Chondrocyte (in vitro differentiated cells): ENCODE data around the gene DDIT3. TPM values are rescaled to one million over a fixed set of nuclear protein-coding genes. Genes with fewer than 3 reads are reported as not detected.

Experiments used
- DNase-seq: peaks from one replicate; pipeline ENCODE4 v3.0.0; 2021; ENCODE audit warnings: mixed read lengths, low spot score
- H3K27ac Mint-ChIP-seq: one replicate; pipeline ENCODE4 v1.8.0; 2021; ENCODE audit warnings: mild to moderate bottlenecking, moderate library complexity, mixed read lengths; ENCODE audit not compliant: unreplicated experiment
- H3K27me3 Mint-ChIP-seq: 2 replicates; pipeline ENCODE4 v1.8.0; 2021; ENCODE audit warnings: low read depth, mixed read lengths
- H3K36me3 Mint-ChIP-seq: 2 replicates; pipeline ENCODE4 v1.8.0; 2021; ENCODE audit warnings: low read depth, mixed read lengths
- H3K4me1 Mint-ChIP-seq: 2 replicates; pipeline ENCODE4 v1.8.0; 2021; ENCODE audit warnings: low read depth, mild to moderate bottlenecking, mixed read lengths
- H3K4me3 Mint-ChIP-seq: one replicate; pipeline ENCODE4 v1.8.0; 2021; ENCODE audit warnings: mild to moderate bottlenecking, moderate library complexity, mixed read lengths; ENCODE audit not compliant: unreplicated experiment
- H3K9me3 Mint-ChIP-seq: 2 replicates; pipeline ENCODE4 v1.8.0; 2021; ENCODE audit warnings: low read depth, mixed read lengths
- total RNA-seq: library from RNA; stranded (reverse); gene quantifications from 3 replicates; pipeline ENCODE4 v1.2.1, GENCODE V29; 2021
- TF ChIP-seq, protein P1 (sequence below): fragments of 200-600 bp; sonication (generic); IDR thresholded peaks from 2 replicates; pipeline ENCODE4 v1.5.0; 2021; ENCODE audit warnings: antibody characterized with exemption, mild to moderate bottlenecking, moderate library complexity

DDIT3 gene
- total RNA-seq, 1 donor from 2014 or later, result 79.1 TPM

DNA sequence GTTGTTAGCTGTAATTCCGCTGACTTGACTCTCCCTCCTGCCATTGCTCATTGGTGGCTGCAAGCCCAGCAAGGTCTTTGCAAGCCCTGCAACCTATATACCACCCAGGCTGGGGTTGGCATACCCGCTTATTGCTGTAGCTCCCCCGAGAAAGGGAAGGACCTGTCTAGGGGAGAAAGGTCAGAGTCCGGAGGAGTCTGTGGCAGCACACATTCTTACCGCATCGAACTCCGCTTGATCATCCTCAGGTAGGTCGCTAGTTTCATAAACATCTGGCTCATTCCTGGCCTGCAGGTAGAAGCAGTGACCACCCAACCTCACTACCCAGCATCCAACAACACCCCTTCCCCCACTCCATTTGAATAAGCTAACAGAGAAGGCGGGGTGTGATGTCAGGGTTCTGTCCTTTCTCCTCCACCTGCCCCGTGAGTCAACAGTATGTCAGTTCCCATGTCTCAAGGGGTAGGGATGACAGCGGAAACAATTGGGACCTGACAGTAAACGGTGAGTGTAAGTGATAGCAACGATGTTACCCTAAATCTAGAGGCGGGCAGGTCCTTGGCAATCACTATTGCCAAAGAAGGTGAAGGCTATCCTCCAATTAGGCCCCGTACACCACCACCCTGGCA, 25.6 kb upstream of the DDIT3 start:
- no peaks in the 10 kb centered on the region for H3K9me3 Mint-ChIP-seq
- no peak for DNase-seq
- peak overlapping the region; percentile 99 for H3K4me3 Mint-ChIP-seq
- TF ChIP-seq, protein P1, sequence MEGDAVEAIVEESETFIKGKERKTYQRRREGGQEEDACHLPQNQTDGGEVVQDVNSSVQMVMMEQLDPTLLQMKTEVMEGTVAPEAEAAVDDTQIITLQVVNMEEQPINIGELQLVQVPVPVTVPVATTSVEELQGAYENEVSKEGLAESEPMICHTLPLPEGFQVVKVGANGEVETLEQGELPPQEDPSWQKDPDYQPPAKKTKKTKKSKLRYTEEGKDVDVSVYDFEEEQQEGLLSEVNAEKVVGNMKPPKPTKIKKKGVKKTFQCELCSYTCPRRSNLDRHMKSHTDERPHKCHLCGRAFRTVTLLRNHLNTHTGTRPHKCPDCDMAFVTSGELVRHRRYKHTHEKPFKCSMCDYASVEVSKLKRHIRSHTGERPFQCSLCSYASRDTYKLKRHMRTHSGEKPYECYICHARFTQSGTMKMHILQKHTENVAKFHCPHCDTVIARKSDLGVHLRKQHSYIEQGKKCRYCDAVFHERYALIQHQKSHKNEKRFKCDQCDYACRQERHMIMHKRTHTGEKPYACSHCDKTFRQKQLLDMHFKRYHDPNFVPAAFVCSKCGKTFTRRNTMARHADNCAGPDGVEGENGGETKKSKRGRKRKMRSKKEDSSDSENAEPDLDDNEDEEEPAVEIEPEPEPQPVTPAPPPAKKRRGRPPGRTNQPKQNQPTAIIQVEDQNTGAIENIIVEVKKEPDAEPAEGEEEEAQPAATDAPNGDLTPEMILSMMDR, result no peak
- peaks cover 51% of the 10 kb centered on the region for H3K4me1 Mint-ChIP-seq
- peak overlapping the region; percentile 97 for H3K27ac Mint-ChIP-seq
- peaks cover 5% of the 10 kb centered on the region for H3K36me3 Mint-ChIP-seq
- H3K27me3 Mint-ChIP-seq, result peaks cover 10% of the 10 kb centered on the region

DNA sequence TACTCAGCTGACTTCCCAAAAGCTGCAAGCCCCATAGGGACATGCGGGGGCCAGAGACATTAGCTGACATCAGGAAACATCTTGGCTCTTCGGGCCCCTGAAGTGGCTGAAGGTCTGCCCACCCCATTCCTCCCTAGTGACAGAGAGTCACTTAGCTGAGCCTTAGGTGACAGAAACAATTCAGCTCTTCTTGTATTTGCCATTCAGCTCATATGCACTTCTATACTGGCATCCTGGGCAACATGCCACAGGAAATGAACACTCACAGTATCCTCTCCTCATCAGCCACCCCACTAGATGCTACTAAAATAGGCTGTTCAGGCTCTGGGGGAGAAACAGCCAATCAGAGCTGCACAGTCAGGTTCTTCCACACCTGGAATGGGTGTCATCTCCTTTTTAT, 23.3 kb upstream of the DDIT3 start:
- peaks cover 3% of the 10 kb centered on the region for H3K27me3 Mint-ChIP-seq
- no peaks in the 10 kb centered on the region for H3K9me3 Mint-ChIP-seq
- H3K27ac Mint-ChIP-seq, result no peak overlapping the region
- H3K36me3 Mint-ChIP-seq, result peaks cover 9% of the 10 kb centered on the region
- H3K4me3 Mint-ChIP-seq, result no peak overlapping the region
- no peak for DNase-seq
- TF ChIP-seq, protein P1, result no peak
- peaks cover 37% of the 10 kb centered on the region for H3K4me1 Mint-ChIP-seq

DNA sequence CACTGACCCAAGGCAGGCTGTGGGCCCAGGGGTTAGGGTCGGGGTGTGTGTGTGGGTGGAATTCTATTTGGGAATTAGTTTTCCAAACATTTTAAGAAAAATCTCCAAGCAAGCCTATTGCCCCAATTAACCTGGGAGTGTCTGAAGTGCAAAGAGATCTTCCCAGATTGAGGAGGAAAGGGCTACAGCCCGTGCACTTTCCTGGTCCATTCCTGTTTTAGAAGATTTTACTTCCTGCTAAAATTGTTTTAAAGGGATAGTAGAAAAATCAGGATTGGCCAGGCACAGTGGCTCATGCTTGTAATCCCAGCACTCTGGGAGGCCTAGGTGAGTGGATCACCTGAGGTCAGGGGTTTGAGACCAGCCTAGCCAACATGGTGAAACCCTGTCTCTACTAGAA, 21.4 kb upstream of the DDIT3 start:
- H3K4me3 Mint-ChIP-seq, result no peak overlapping the region
- H3K36me3 Mint-ChIP-seq, result peaks cover 11% of the 10 kb centered on the region
- no peak overlapping the region for H3K27ac Mint-ChIP-seq

DNA sequence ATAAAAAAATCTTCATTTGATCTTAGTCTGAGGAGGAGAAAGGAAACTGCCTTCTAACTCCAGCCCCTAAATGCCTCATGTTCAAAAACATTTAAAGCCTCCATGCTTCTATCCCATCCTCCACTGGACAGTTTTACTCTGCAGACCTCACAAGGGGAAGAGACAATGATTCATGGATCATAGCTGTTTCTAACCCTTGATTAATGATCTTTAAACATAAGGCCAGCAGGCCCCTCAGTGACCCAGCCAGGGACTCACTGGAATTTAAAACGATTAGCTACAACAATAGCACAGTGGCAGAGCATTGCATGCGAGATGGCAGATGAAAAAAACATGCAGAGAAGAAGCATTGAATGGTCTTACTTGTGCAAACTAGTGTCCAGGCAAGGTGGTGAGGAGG, 20.7 kb upstream of the DDIT3 start:
- Mint-ChIP-seq H3K36me3 (peaks cover 11% of the 10 kb centered on the region), H3K4me1 (peaks cover 31% of the 10 kb centered on the region), H3K27me3 (no peaks in the 10 kb centered on the region), H3K4me3 (no peak overlapping the region), H3K27ac (no peak overlapping the region), H3K9me3 (no peaks in the 10 kb centered on the region)
- DNase-seq, result no peak
- TF ChIP-seq, protein P1, result no peak

More for the DNA sequence above, 21.4 kb upstream of the DDIT3 start:
- H3K9me3 Mint-ChIP-seq, result no peaks in the 10 kb centered on the region
- DNase-seq, result no peak
- H3K4me1 Mint-ChIP-seq, result peaks cover 31% of the 10 kb centered on the region
- TF ChIP-seq, protein P1, result no peak
- H3K27me3 Mint-ChIP-seq, result no peaks in the 10 kb centered on the region

DNA sequence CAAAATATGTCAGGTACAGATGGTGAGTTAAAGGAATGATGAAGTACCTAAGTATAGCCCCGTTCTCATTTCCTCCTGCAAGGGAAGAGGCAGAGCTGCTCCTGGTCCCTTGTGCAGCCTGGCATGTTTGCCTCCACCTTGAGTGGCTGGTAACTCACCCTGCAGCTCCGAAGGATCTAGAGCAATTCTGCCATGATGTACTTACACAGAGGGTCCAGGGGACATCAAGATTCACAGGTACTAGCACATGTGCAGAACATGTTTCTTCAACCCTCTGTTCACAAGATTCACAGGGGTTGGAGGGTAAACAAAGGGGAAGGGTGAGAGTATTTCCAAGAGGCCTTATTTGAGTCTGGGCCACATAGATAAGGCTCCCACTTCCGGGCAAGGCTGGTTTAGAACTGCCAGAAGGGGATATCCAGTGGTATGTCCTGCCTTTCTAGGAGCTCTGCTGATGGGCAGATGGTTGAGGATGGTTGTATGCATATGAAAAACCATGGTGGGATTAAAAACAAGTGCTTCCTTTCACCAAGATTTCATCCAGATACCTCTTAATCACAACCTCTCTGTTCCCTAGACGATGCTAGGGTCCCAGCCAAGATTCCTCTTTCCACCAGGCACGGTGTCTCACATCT, 18.9 kb upstream of the DDIT3 start:
- no peak overlapping the region for H3K4me3 Mint-ChIP-seq
- H3K36me3 Mint-ChIP-seq, result peaks cover 20% of the 10 kb centered on the region
- DNase-seq, result no peak
- TF ChIP-seq, protein P1, result no peak
- peaks cover 23% of the 10 kb centered on the region for H3K4me1 Mint-ChIP-seq
- H3K27ac Mint-ChIP-seq, result no peak overlapping the region
- no peaks in the 10 kb centered on the region for H3K9me3 Mint-ChIP-seq
- no peaks in the 10 kb centered on the region for H3K27me3 Mint-ChIP-seq
